B cell (primary cell): ENCODE results near the gene POLR2F. TPM values are rescaled to one million over a fixed set of nuclear protein-coding genes. Genes with fewer than 3 reads are reported as not detected.
A peak's percentile ranks its signal among the peaks of the same experiment; 100 is the strongest.

Experiments used
- ATAC-seq: fragments of 200-7000 bp; cut with Tn5 transposase; one replicate; pipeline ENCODE4 v1.10.0; 2021; ENCODE audit warnings: low read depth, mild to moderate bottlenecking, moderate number of reproducible peaks, moderate library complexity
- CTCF ChIA-PET: fragments of 350-600 bp; sonication (Branson Sonifier 250); formaldehyde crosslinking; loops from one replicate; lab custom pipeline; 2021; ENCODE audit warnings: antibody characterized with exemption, inconsistent platforms; lab: Charles Lee
- POLR2A ChIA-PET: fragments of 350-600 bp; sonication (Branson Sonifier 250); formaldehyde crosslinking; loops from one replicate; lab custom pipeline; 2021; ENCODE audit warnings: antibody characterized with exemption; lab: Charles Lee
- DNase-seq: peaks from one replicate; pipeline ENCODE4 v3.0.0; 2013
- H2AFZ ChIP-seq: 2 replicates; pipeline ENCODE4 v1.6.1; 2012; ENCODE audit warnings: mild to moderate bottlenecking, low read depth, low read length; ENCODE audit not compliant: insufficient read depth, poor library complexity, severe bottlenecking
- H3K27ac ChIP-seq, 2 donors: 1 replicate in 1 of 2; 2 replicates in 1 of 2; pipeline ENCODE4 v1.5.1; 2012 to 2013; ENCODE audit warnings: low read length in 2 of 2, mild to moderate bottlenecking in 2 of 2, moderate library complexity in 1 of 2
- H3K27me3 ChIP-seq, 4 experiments: fragments of 200-600 bp in 1 of 4; sonication (generic) in 1 of 4; replicated peaks in 1 of 4; 1 replicate in 2 of 4; 2 replicates in 2 of 4; pipeline versions ENCODE4 v1.6.1 to v1.7.0; 2013 to 2016; ENCODE audit warnings: low read length in 3 of 4, mild to moderate bottlenecking in 2 of 4, mixed read lengths in 1 of 4, moderate library complexity in 1 of 4; ENCODE audit not compliant: insufficient read depth in 4 of 4, control insufficient read depth in 3 of 4; ENCODE audit errors: control extremely low read depth in 1 of 4
- H3K36me3 ChIP-seq, 2 experiments: replicated peaks in 1 of 2; 1 replicate in 1 of 2; 2 replicates in 1 of 2; pipeline versions ENCODE4 v1.6.1 to v1.7.1; 2013; ENCODE audit warnings: low read length in 1 of 2; ENCODE audit not compliant: insufficient read depth in 2 of 2, control insufficient read depth in 1 of 2; ENCODE audit errors: control extremely low read depth in 1 of 2, extremely low read depth in 1 of 2
- H3K4me1 ChIP-seq, 2 donors: fragments of 200-600 bp in 1 of 2; sonication (generic) in 1 of 2; 1 replicate in 1 of 2; 2 replicates in 1 of 2; pipeline versions ENCODE4 v1.5.1 to v1.6.1; 2013 to 2017; ENCODE audit warnings: low read length in 2 of 2; ENCODE audit not compliant: control insufficient read depth in 2 of 2, insufficient read depth in 2 of 2
- H3K4me2 ChIP-seq: replicated peaks from 2 replicates; pipeline ENCODE3; 2012; ENCODE audit warnings: mild to moderate bottlenecking, low read depth, low read length; ENCODE audit not compliant: poor library complexity, severe bottlenecking
- H3K4me3 ChIP-seq, 5 experiments: fragments of 200-600 bp in 1 of 5; sonication (generic) in 1 of 5; 1 replicate in 3 of 5; 2 replicates in 2 of 5; pipeline versions ENCODE4 v1.5.1 to v1.7.0; 2011 to 2016; ENCODE audit warnings: low read length in 4 of 5, mild to moderate bottlenecking in 4 of 5, low read depth in 2 of 5, control low read depth in 1 of 5, moderate library complexity in 1 of 5; ENCODE audit not compliant: insufficient read depth in 1 of 5; ENCODE audit errors: control extremely low read depth in 1 of 5, extremely low read depth in 1 of 5
- H3K79me2 ChIP-seq: fragments of 200-600 bp; sonication (generic); one replicate; pipeline ENCODE4 v1.6.0; 2016; ENCODE audit warnings: low read length; ENCODE audit not compliant: control insufficient read depth, insufficient read depth
- H3K9ac ChIP-seq: fragments of 200-600 bp; sonication (generic); 2 replicates; pipeline ENCODE4 v1.6.1; 2017; ENCODE audit warnings: mild to moderate bottlenecking, low read length, moderate library complexity
- H3K9me3 ChIP-seq, 3 donors: one replicate each; pipeline versions ENCODE4 v1.6.1 to v1.7.1; 2013; ENCODE audit warnings: low read length in 2 of 3; ENCODE audit not compliant: control insufficient read depth in 2 of 3, insufficient read depth in 1 of 3; ENCODE audit errors: control extremely low read depth in 1 of 3
- H4K20me1 ChIP-seq: 2 replicates; pipeline ENCODE4 v1.6.0; 2012; ENCODE audit warnings: mild to moderate bottlenecking, low read length; ENCODE audit not compliant: insufficient read depth, control insufficient read depth, poor library complexity, severe bottlenecking
- H3K27ac Mint-ChIP-seq: one replicate; pipeline ENCODE4 v1.8.0; 2021; ENCODE audit warnings: mixed read lengths
- H3K27me3 Mint-ChIP-seq: one replicate; pipeline ENCODE4 v1.8.0; 2021; ENCODE audit warnings: mixed read lengths
- H3K4me1 Mint-ChIP-seq: one replicate; pipeline ENCODE4 v1.8.0; 2021; ENCODE audit warnings: mixed read lengths
- H3K4me3 Mint-ChIP-seq: one replicate; pipeline ENCODE4 v1.8.0; 2021; ENCODE audit warnings: mixed read lengths
- H3K9me3 Mint-ChIP-seq: one replicate; pipeline ENCODE4 v1.8.0; 2022; ENCODE audit warnings: mixed read lengths; ENCODE audit not compliant: insufficient read depth
- CTCF ChIP-seq: fragments of 200-600 bp; IDR thresholded peaks from one replicate; pipeline ENCODE4 v1.8.0; 2022; ENCODE audit warnings: antibody characterized with exemption, mild to moderate bottlenecking
- EZH2 ChIP-seq: IDR thresholded peaks from 2 replicates; pipeline ENCODE4 v1.6.1; 2012; ENCODE audit warnings: borderline replicate concordance, low read depth, mild to moderate bottlenecking, moderate library complexity, low read length; ENCODE audit not compliant: insufficient read depth, poor library complexity, severe bottlenecking
- WGBS: methylation state at CpG from one replicate; pipeline ENCODE4 v1.1.5; 2013; ENCODE audit warnings: missing lambda C conversion rate; ENCODE audit not compliant: insufficient coverage; 5-methylcytosine and 5-hydroxymethylcytosine counted together
- intact Hi-C: fragments of 100-400 bp; cut with micrococcal nuclease; formaldehyde crosslinking; loops from one replicate; pipeline ENCODE4 v1.10.0; 2022
- polyA plus RNA-seq: library from polyadenylated mRNA; depleted of rRNA; stranded (reverse); fragments of >200 nt; gene quantifications from 2 replicates; pipeline ENCODE4 v1.2.3, GENCODE V29; 2012
- total RNA-seq, 2 donors: library from RNA; stranded (reverse); fragments of 120-200 nt in 1 of 2; gene quantifications; 1 replicate in 1 of 2; 2 replicates in 1 of 2; pipeline versions ENCODE4 v1.2.3 to v1.2.4, GENCODE V29; 2013 to 2022

Gene POLR2F
- total and polyA plus RNA-seq, 2 donors (not counting 1 experiment from before 2014, with no cell fraction given), result 41.8 to 49.6 TPM

GRCh38 chr22:37930952-37931440 lies 22.5 kb upstream of the POLR2F start:
- ATAC-seq (no peak), DNase-seq (no peak)
- intact Hi-C loops, result loop anchor here (5.0 kb wide), 1 partner anchor 34 kb away; no protein-coding TSS in a partner anchor
- Histone ChIP-seq H3K36me3 (peaks cover 0 to 48% of the 10 kb centered on the region in 2 experiments), H3K9me3 (no peaks in the 10 kb centered on the region), H3K4me3 (no peak overlapping the region), H2AFZ (no peak overlapping the region), H4K20me1 (peaks cover 11% of the 10 kb centered on the region), H3K79me2 (peaks cover 3% of the 10 kb centered on the region), H3K27me3 (no peaks in the 10 kb centered on the region), H3K4me1 (peaks cover 3 to 12% of the 10 kb centered on the region in 2 donors), H3K4me2 (no peak overlapping the region), H3K9ac (no peak overlapping the region), H3K27ac (no peak overlapping the region)
- 67% methylated on average over 2 of the region's 2 CpGs for WGBS
- Mint-ChIP-seq H3K4me1 (peaks cover 19% of the 10 kb centered on the region), H3K27me3 (no peaks in the 10 kb centered on the region), H3K27ac (no peak overlapping the region), H3K4me3 (no peak overlapping the region), H3K9me3 (no peaks in the 10 kb centered on the region)
- ChIA-PET CTCF (interaction anchor here (0.7 to 4.7 kb wide), 6 partner anchors 8 to 68 kb away, joined by 3 to 28 read pairs (median 3); partner anchors contain the start of gene MICALL1), POLR2A (interaction anchor here (0.7 kb wide), 1 partner anchor 24 kb away, joined by 4 read pairs; no protein-coding TSS in a partner anchor)
- TF ChIP-seq CTCF, result no peak
- TF ChIP-seq EZH2, result no peak

GRCh38 chr22:37931893-37932389 lies 21.6 kb upstream of the POLR2F start:
- TF ChIP-seq EZH2 (no peak), CTCF (no peak)
- H3K4me1 ChIP-seq, result peaks cover 3 to 12% of the 10 kb centered on the region in 2 donors

More at GRCh38 chr22:37931893-37932389, 21.6 kb upstream of the POLR2F start:
- DNase-seq (no peak), ATAC-seq (no peak)
- Histone ChIP-seq H3K36me3 (peaks cover 0 to 41% of the 10 kb centered on the region in 2 experiments), H3K9me3 (no peaks in the 10 kb centered on the region), H3K79me2 (peaks cover 3% of the 10 kb centered on the region), H3K4me2 (no peak overlapping the region), H3K9ac (no peak overlapping the region), H3K27ac (no peak overlapping the region), H3K4me3 (no peak overlapping the region), H4K20me1 (peaks cover 11% of the 10 kb centered on the region), H2AFZ (no peak overlapping the region), H3K27me3 (no peaks in the 10 kb centered on the region)
- H3K27me3 Mint-ChIP-seq, result no peaks in the 10 kb centered on the region
- 45% methylated on average over 5 of the region's 6 CpGs for WGBS
- H3K27ac Mint-ChIP-seq, result peak overlapping the region; percentile 29
- intact Hi-C loops, result loop anchor here (5.0 kb wide), 1 partner anchor 35 kb away; no protein-coding TSS in a partner anchor
- POLR2A ChIA-PET, result interaction anchor here (0.6 kb wide), 2 partner anchors 12 to 278 kb away, joined by 7 to 9 read pairs; no protein-coding TSS in a partner anchor
- no peaks in the 10 kb centered on the region for H3K9me3 Mint-ChIP-seq
- CTCF ChIA-PET, result interaction anchor here (0.9 to 4.7 kb wide), 5 partner anchors 26 to 114 kb away, joined by 3 to 28 read pairs (median 8); partner anchors contain the start of gene MICALL1
- H3K4me3 Mint-ChIP-seq, result no peak overlapping the region
- H3K4me1 Mint-ChIP-seq, result peaks cover 19% of the 10 kb centered on the region
